Measurements from ENCODE around the gene SAMD10.
"Not testable (repeated sequence)": the region's sequence is repeated elsewhere in the genome, so short reads cannot be mapped to it uniquely, and the experiment has no call there.

Gene SAMD10

GRCh38 chr20:63979557-63980316 is at the start of gene SAMD10:
SAMD10 (minus strand) TSS chr20:63979642; CDS start chr20:63979467, 175 bp downstream.
- peak; percentile 74 for DNase-seq

GRCh38 chr20:64027981-64028685 is 48.7 kb upstream of the SAMD10 start:
- DNase-seq = no peak

DNA sequence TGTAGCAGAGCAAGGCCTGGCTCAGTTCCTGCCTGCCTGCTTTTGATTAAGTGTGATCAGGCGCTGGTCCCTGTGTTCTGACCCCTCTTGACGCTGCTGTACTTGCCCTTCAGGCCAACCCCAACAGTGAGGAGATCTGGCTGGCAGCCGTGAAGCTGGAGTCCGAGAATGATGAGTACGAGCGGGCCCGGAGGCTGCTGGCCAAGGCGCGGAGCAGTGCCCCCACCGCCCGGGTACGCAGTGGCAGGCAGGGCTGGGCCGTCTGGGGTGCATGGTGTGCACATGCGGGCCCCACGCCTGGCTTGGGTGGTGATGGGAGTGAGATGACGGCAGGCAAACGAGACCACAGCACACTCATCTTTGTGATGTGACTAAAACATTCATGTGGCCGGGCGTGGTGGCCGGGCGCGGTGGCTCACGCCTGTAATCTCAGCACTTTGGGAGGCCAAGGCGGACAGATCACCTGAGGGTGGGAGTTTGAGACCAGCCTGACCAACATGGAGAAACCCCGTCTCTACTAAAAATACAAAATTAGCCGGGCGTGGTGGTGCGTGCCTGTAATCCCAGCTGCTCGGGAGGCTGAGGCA is 46.5 kb upstream of the SAMD10 start:
- DNase-seq = no peak

- no peak for DNase-seq
Observed at GRCh38 chr20:64025101-64025825, 45.8 kb upstream of the SAMD10 start.

DNA sequence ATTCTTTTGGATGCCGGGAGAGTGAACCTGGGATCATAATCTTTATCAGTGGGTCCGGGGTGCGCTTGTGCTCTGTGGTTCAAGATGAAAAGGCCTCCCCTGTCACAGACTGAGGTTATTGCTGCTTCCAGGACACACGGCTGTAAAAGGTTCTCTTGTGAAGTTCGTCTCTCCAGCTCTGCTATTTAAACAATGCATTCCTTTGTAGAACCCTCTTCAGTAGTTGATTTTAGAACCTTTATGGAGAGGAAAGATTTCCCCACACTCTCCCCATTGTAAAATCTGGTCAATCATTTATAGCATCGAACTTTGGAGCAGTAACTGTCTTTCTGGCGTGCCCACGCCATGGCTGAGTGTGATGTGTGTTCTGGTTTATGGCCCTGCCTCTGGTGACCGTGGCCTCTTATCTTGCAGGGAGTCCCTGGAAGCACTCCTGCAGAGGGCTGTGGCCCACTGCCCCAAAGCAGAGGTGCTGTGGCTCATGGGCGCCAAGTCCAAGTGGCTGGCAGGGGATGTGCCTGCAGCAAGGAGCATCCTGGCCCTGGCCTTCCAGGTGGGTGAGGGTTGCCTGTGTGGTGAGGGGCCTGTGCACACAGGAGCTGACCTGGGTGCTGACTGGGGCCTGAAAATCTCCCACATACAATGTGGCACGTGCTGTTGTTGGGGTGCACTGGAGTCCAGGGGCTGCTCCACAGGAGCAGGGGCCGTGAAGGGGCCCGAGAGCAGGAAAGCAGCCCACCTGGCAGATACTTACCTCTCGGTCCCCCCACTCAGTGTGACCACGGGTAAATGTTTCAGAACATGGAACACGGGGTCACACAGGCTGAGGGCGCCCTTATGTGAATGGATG is 44.9 kb upstream of the SAMD10 start:
- DNase-seq = no peak

GRCh38 chr20:64023361-64024140 is 44.1 kb upstream of the SAMD10 start:
- DNase-seq = no peak

- DNase-seq = no peak
Observed at GRCh38 chr20:64022671-64023360, 43.4 kb upstream of the SAMD10 start.

DNA sequence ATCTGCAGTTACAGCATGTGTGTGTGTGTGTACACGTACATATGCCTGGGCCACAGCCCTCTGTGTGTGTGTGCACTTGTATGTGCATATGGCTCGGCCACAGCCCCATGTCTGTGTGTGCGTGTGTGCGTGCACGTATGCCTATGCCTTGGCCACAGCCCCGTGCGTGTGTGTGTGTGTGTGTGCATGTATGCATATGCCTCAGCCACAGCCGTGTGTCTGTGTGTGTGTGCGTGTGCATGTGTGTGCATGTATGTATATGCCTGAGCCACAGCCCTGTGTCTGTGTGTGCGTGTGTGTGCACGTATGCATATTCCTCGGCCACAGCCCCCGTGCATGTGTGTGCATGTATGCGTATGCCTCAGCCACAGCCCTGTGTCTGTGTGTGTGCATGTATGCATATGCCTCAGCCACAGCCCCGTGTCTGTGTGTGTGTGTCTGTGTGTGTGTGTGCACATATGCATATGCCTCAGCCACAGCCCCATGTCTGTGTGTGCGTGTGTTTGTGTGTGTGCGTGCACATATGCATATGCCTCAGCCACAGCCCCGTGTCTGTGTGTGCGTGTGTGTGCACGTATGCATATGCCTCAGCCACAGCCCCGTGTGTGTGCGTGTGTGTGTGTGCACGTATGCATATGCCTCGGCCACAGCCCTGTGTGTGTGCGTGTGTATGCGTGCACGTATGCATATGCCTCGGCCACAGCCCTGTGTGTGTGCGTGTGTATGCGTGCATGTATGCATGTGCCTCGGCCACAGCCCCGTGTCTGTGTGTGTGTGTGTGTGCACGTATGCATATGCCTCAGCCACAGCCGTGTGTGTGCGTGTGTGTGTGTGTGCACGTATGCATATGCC is 41.9 kb upstream of the SAMD10 start:
- no peak for DNase-seq

DNA sequence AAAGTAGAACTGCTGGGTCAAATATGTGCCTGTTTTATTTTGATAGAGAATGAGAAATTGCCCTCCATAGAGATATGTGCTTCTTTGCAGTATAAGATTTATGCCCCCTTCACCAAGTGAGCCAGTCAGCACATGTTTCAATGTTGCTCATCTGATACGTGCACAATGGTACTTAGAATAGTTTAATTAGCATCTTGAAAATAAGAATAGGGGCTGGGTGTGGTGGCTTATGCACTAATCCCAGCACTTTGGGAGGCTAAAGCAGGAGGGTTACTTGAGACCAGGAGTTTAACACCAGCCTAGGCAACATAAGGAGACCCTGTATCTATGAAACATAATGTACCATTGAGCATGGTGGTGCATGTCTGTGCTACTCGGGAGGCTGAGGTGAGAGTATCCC is 36.2 kb upstream of the SAMD10 start:
- no peak for DNase-seq

DNA sequence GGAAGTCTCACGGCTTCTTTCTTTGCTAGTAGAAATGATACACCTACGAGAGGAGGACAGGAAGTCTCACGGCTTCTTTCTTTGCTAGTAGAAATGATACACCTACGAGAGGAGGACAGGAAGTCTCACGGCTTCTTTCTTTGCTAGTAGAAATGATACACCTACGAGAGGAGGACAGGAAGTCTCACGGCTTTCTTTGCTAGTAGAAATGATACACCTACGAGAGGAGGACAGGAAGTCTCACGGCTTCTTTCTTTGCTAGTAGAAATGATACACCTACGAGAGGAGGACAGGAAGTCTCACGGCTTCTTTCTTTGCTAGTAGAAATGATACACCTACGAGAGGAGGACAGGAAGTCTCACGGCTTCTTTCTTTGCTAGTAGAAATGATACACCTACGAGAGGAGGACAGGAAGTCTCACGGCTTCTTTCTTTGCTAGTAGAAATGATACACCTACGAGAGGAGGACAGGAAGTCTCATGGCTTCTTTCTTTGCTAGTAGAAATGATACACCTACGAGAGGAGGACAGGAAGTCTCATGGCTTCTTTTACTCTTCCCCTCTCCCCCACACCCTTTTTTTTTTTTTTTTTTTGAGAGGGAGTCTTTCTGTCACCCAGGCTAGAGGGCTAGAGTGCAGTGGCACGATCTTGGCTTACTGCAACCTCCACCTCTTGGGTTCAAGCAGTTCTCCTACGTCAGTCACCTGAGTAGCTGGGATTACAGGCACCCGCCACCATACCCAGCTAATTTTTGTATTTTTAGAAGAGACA is 33.1 kb upstream of the SAMD10 start:
- DNase-seq = not testable (repeated sequence)

DNA sequence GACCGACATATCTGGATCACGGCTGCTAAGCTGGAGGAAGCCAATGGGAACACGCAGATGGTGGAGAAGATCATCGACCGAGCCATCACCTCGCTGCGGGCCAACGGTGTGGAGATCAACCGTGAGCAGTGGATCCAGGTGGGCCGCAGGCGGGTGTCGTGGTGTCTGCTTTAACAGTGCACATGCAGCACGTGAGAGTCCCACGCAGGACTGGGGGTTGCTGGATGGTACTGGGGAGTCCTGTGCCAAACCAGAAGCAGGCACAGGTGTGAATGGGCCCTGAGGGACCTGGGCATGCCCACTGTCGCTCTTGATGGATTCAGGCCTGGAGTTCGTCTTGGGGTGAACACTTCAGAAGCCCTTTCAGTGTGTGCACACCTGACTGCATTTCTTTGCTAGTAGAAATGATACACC is 31.9 kb upstream of the SAMD10 start:
- DNase-seq = no peak

DNA sequence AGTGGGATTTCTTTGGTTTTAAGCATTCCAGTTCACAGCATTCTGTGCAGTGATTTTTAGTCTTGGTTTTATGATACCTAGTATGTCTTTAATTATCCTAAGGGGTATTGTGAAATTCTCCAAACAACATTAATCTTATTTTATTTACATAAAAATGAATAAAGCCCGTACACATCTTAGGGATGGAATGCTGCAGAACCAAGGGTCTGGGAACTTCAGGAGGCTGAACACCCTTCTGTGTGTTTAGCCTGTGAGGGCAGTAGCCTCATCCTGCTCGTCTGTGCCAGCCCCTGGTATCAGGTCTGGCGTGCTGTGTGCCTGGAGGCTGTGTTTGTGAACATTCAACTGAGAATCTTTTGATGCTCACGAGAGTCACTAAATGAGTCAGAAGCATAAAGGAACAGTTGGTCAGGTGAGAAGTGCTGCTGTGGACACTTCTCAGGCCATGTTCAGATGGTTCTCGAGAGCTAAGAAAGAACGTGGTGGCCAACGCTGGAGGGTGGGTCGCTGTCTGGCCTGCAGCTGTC is 31.3 kb upstream of the SAMD10 start:
- DNase-seq = no peak

- DNase-seq = no peak
Observed at GRCh38 chr20:64009811-64010387, 30.5 kb upstream of the SAMD10 start.

- no peak for DNase-seq
Observed at GRCh38 chr20:64006902-64007301, 27.5 kb upstream of the SAMD10 start.

DNA sequence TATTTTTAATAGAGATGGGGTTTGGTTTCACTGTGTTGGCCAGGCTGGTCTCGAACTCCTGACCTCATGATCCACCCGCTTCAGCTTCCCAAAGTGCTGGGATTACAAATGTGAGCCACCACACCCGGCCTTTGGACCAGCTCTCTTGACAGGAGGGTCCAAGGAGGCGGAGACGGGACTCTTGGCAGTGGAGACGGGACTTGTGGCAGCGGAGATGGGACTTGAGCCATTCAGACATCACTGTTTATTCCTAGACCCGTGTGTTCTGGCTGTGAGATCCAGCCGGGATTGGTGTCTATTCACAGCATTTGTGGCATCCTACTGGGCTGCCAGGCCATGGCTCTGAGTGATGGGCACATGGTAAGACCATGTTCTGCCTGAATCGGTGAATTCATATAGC is 27.0 kb upstream of the SAMD10 start:
- DNase-seq = no peak

DNA sequence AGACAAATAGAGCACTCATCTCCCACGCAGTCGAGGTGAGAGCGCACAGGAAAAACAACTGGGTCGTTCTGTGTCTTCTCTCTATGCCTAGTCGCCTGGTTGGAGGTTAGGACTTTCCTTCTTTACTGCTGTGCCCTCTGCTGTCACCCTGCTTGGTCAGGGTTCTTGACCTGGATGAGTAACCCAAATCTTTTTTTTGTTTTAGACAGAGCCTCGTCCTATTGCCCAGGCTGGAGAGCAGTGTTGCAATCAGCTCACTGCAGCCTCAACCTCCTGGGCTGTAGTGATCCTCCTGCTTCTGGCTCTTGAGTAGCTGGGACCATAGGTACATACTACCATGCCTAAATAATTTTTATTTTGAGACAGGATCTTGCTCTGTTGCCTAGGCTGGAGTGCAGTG is 26.0 kb upstream of the SAMD10 start:
- no peak for DNase-seq

DNA sequence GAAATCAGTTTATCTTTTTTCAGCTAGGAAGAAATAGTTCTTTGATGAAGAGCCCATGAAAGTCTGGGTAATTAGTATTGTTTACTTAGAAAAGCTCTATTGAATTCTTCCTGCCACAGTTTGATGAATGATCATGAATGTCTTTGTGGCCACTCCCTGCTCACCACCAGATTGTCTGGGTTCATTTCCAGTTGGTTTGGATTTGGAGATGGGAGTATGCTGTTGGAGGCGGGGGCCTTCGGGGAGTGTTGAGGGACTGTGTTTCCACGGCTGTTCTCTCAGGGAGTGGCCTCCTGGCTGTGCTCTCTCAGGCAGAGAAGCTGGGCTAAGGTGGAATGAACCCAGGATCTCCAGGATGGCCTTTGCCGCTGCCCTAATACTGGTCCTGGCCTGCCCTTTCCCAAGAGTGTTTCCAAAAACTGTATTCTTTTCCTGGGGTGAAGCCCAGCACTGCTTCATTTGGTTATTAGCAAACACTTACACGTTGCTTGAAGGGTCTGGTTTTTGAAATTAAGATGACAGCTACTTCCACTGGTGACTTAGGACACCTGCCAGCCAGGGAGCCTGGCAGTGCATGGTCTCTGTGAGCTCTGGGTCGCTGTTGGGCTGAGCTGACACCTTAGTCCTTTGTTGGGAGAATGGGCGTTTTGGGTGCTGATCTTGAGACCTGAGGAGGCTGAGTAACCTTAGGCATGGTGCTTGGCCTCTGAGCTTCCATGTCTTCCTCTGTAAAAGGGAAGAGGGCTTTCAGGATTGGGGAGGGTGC is 24.7 kb upstream of the SAMD10 start:
- DNase-seq = peak; percentile 69

DNA sequence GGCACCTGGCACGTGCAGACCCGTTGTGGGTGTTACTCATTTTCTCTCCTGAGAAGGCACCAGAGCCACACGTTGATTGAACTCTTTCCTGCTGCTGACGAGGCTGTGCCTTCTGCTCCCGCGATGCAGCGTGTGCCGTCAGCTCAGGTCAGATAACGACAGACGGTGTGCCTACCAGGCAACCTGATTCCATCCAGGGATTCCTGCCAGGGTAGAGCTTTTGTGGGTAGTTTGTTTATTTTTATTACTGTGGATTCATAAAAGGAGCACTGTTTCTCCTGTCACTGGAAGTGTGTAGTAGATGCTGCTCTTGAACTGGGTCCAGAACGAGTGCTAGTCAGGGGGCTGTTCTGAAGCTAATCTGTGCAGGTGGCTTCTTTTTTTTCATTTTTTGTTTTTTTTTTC is 22.2 kb upstream of the SAMD10 start:
- DNase-seq = peak; percentile 88

Data from DMS79 (cell line).